GM10266 (cell line): ENCODE data around the gene CARMIL3.

ENCODE experiments used
- DNase-seq: peaks from one replicate; pipeline ENCODE4 v3.0.0; 2012; ENCODE audit errors: extremely low spot score
- CTCF ChIP-seq: IDR thresholded peaks from 2 replicates; pipeline ENCODE4 v1.5.1; 2012; ENCODE audit warnings: mild to moderate bottlenecking, low read depth; ENCODE audit not compliant: control insufficient read depth, insufficient read depth; ENCODE audit errors: missing control alignments

The CARMIL3 gene

GRCh38 chr14:24082411-24083080, 30.7 kb downstream of the CARMIL3 start:
- no peak for TF ChIP-seq CTCF
- DNase-seq, result no peak

GRCh38 chr14:24083462-24083861, 31.7 kb downstream of the CARMIL3 start:
- TF ChIP-seq CTCF, result no peak
- no peak for DNase-seq

GRCh38 chr14:24084440-24084839, 32.6 kb downstream of the CARMIL3 start:
- no peak for DNase-seq

GRCh38 chr14:24085215-24085614, 33.4 kb downstream of the CARMIL3 start:
- TF ChIP-seq CTCF, result no peak
- no peak for DNase-seq

More at GRCh38 chr14:24084440-24084839, 32.6 kb downstream of the CARMIL3 start:
- TF ChIP-seq CTCF, result no peak

GRCh38 chr14:24086193-24086955, 34.6 kb downstream of the CARMIL3 start:
- DNase-seq, result no peak

GRCh38 chr14:24087004-24087403, 35.2 kb downstream of the CARMIL3 start:
- no peak for DNase-seq
- no peak for TF ChIP-seq CTCF

More at GRCh38 chr14:24086193-24086955, 34.6 kb downstream of the CARMIL3 start:
- TF ChIP-seq CTCF, result no peak

GRCh38 chr14:24088095-24088494, 36.3 kb downstream of the CARMIL3 start:
- TF ChIP-seq CTCF, result no peak
- no peak for DNase-seq
